ENCODE measurements around the gene SLC23A1.

The SLC23A1 gene

DNA sequence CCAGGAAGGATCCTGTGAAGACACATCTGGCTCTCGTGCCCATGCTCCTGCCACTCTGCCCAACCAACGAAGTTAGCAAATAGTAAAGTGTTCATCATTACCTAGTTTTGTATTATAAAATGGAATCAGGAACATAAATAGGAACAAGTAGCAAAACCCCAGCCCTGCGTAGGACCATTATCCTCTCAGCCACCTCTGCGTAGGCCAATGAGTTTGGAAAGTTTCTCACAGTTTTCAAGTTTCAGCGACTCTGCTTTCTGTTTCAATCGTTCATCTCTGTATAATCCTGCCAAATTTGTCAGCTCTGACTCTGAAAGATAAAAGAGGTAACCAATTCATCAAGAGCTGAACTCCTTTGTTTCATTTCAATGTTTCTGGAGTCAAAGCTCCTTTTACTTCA is 30.9 kb upstream of the SLC23A1 start:
- no peak for TF ChIP-seq ZBTB20 (tag by site-specific recombination; IDR thresholded peaks at IDR 0.05)
- TF ChIP-seq MZF1 (tag by site-specific recombination; IDR thresholded peaks at IDR 0.05; ENCODE audit: borderline replicate concordance): no peak
- TF ChIP-seq ZNF701 (tag by site-specific recombination; IDR thresholded peaks at IDR 0.05): no peak
- no peak for TF ChIP-seq ZNF585B (tag by site-specific recombination; IDR thresholded peaks at IDR 0.05)
- TF ChIP-seq, protein P1, sequence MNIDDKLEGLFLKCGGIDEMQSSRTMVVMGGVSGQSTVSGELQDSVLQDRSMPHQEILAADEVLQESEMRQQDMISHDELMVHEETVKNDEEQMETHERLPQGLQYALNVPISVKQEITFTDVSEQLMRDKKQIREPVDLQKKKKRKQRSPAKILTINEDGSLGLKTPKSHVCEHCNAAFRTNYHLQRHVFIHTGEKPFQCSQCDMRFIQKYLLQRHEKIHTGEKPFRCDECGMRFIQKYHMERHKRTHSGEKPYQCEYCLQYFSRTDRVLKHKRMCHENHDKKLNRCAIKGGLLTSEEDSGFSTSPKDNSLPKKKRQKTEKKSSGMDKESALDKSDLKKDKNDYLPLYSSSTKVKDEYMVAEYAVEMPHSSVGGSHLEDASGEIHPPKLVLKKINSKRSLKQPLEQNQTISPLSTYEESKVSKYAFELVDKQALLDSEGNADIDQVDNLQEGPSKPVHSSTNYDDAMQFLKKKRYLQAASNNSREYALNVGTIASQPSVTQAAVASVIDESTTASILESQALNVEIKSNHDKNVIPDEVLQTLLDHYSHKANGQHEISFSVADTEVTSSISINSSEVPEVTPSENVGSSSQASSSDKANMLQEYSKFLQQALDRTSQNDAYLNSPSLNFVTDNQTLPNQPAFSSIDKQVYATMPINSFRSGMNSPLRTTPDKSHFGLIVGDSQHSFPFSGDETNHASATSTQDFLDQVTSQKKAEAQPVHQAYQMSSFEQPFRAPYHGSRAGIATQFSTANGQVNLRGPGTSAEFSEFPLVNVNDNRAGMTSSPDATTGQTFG (tag by site-specific recombination; IDR thresholded peaks at IDR 0.05; ENCODE audit: borderline replicate concordance): no peak
- TF ChIP-seq ZNF350 (tag by site-specific recombination; IDR thresholded peaks at IDR 0.05): no peak
- no peak for TF ChIP-seq ZNF830 (tag by site-specific recombination; IDR thresholded peaks at IDR 0.05; ENCODE audit: low read depth)
- TF ChIP-seq ZNF521 (tag by site-specific recombination; IDR thresholded peaks at IDR 0.05): no peak
- no peaks in the 10 kb centered on the region for H3K9me3 ChIP-seq (ENCODE audit: control insufficient read depth, insufficient read depth, low read depth, low read length)
- peaks cover 3% of the 10 kb centered on the region; the same call in 1 of the 2 replicates for H3K4me1 ChIP-seq (ENCODE audit: control insufficient read depth, insufficient read depth, low read length)
- ChIA-PET CTCF (interaction anchor here (1.0 to 2.6 kb wide), 4 partner anchors 8 to 150 kb away, joined by 3 to 11 read pairs (median 6); no protein-coding TSS in a partner anchor), POLR2A (no interaction called here)
- peaks cover 10 to 55% of the 10 kb centered on the region in 2 experiments for H3K36me3 ChIP-seq (ENCODE audit: control insufficient read depth in 2 of 2, insufficient read depth in 1 of 2, low read length in 2 of 2)
- H3K27ac ChIP-seq (ENCODE audit: extremely low read depth, low read depth, low read length): no peak overlapping the region
- H3K4me3 ChIP-seq (ENCODE audit: low read depth, low read length): no peak overlapping the region

DNA sequence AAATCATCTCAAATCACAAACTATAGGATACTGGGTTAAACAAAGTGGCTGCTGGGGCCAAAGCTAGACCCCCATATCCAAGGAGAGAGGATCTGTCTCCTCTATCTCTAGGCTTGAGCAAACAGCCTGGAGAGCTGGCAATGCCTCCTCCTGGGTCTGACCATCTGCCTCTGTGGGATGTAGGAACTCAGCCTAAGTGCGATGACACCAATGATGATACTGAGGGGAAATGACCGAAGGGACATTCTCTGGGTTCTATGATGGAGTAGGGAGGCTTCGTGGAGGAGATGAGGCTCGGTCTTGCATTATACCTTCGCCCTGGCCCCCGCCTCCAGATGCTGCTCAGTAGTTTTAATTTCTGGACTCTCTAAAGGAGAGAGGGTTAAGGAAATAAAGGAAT is 30.1 kb upstream of the SLC23A1 start:
- Histone ChIP-seq H3K4me1 (ENCODE audit: control insufficient read depth, insufficient read depth, low read length) (peaks cover 3% of the 10 kb centered on the region; the same call in 1 of the 2 replicates), H3K9me3 (ENCODE audit: control insufficient read depth, insufficient read depth, low read depth, low read length) (no peaks in the 10 kb centered on the region), H3K4me3 (ENCODE audit: low read depth, low read length) (no peak overlapping the region), H3K36me3 (ENCODE audit: control insufficient read depth in 2 of 2, insufficient read depth in 1 of 2, low read length in 2 of 2) (peaks cover 7 to 47% of the 10 kb centered on the region in 2 experiments), H3K27ac (ENCODE audit: extremely low read depth, low read depth, low read length) (no peak overlapping the region)
- ChIA-PET CTCF (interaction anchor here (1.0 to 1.4 kb wide), 3 partner anchors 9 to 24 kb away, joined by 3 to 11 read pairs (median 4); partner anchors contain the start of gene SPATA24), POLR2A (no interaction called here)
- TF ChIP-seq ZNF292 (tag by site-specific recombination; IDR thresholded peaks at IDR 0.05; ENCODE audit: borderline replicate concordance, low read depth): no peak
- TF ChIP-seq, protein P2, sequence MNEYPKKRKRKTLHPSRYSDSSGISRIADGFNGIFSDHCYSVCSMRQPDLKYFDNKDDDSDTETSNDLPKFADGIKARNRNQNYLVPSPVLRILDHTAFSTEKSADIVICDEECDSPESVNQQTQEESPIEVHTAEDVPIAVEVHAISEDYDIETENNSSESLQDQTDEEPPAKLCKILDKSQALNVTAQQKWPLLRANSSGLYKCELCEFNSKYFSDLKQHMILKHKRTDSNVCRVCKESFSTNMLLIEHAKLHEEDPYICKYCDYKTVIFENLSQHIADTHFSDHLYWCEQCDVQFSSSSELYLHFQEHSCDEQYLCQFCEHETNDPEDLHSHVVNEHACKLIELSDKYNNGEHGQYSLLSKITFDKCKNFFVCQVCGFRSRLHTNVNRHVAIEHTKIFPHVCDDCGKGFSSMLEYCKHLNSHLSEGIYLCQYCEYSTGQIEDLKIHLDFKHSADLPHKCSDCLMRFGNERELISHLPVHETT (tag by site-specific recombination; IDR thresholded peaks at IDR 0.05): no peak
- no peak for TF ChIP-seq HOXC10 (CRISPR knock-in tag; IDR thresholded peaks at IDR 0.05)
- TF ChIP-seq ZNF426 (tag by site-specific recombination; IDR thresholded peaks at IDR 0.05): no peak
- no peak for TF ChIP-seq ZBTB8A (tag by site-specific recombination; IDR thresholded peaks at IDR 0.05)
- no peak for TF ChIP-seq ZNF488 (tag by site-specific recombination; IDR thresholded peaks at IDR 0.05)
- TF ChIP-seq ZNF140 (tag by site-specific recombination; IDR thresholded peaks at IDR 0.05): no peak
- TF ChIP-seq ZNF704 (tag by site-specific recombination; IDR thresholded peaks at IDR 0.05): no peak
- no peak for TF ChIP-seq ZNF530 (tag by site-specific recombination; IDR thresholded peaks at IDR 0.05; ENCODE audit: low read depth)
- no peak for TF ChIP-seq ZNF660 (tag by site-specific recombination; IDR thresholded peaks at IDR 0.05)
- no peak for TF ChIP-seq ZNF48 (tag by site-specific recombination; IDR thresholded peaks at IDR 0.05)
- no peak for TF ChIP-seq RBAK (tag by site-specific recombination; IDR thresholded peaks at IDR 0.05)
- no peak for TF ChIP-seq PRDM1 (tag by site-specific recombination; IDR thresholded peaks at IDR 0.05)
- TF ChIP-seq, protein P3, sequence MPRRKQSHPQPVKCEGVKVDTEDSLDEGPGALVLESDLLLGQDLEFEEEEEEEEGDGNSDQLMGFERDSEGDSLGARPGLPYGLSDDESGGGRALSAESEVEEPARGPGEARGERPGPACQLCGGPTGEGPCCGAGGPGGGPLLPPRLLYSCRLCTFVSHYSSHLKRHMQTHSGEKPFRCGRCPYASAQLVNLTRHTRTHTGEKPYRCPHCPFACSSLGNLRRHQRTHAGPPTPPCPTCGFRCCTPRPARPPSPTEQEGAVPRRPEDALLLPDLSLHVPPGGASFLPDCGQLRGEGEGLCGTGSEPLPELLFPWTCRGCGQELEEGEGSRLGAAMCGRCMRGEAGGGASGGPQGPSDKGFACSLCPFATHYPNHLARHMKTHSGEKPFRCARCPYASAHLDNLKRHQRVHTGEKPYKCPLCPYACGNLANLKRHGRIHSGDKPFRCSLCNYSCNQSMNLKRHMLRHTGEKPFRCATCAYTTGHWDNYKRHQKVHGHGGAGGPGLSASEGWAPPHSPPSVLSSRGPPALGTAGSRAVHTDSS (tag by site-specific recombination; IDR thresholded peaks at IDR 0.05): no peak
